ENCODE results near the gene RAB11FIP5. TPM values are rescaled to one million over a fixed set of nuclear protein-coding genes. Genes with fewer than 3 reads are reported as not detected.

RAB11FIP5 gene
- total RNA-seq, 6 experiments from 2014 or later: 76.7 to 92.0 (median 83.6) TPM

DNA sequence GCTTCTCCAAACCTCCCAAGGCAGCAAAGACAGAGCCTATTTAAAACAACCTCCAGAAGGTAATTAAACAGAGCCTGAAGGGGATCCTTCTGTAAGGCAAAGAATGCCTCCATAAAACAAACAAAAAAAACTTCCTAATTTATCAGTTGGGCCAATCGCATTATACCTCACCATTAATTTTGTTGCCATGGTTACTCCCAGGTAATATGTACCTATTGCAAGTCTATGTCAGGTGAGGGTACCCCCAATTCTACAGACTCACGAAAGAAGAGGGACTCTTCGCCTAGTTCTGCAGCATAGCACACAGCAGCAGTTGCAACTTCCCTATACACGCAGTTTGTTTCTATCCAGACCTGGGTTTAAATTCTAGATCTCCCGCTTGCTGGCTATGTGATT lies 80.0 kb downstream of the RAB11FIP5 start:
- TF ChIP-seq, protein P1, sequence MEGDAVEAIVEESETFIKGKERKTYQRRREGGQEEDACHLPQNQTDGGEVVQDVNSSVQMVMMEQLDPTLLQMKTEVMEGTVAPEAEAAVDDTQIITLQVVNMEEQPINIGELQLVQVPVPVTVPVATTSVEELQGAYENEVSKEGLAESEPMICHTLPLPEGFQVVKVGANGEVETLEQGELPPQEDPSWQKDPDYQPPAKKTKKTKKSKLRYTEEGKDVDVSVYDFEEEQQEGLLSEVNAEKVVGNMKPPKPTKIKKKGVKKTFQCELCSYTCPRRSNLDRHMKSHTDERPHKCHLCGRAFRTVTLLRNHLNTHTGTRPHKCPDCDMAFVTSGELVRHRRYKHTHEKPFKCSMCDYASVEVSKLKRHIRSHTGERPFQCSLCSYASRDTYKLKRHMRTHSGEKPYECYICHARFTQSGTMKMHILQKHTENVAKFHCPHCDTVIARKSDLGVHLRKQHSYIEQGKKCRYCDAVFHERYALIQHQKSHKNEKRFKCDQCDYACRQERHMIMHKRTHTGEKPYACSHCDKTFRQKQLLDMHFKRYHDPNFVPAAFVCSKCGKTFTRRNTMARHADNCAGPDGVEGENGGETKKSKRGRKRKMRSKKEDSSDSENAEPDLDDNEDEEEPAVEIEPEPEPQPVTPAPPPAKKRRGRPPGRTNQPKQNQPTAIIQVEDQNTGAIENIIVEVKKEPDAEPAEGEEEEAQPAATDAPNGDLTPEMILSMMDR (IDR thresholded peaks at IDR 0.05): no peak
- no peak overlapping the region for H3K27ac Mint-ChIP-seq
- H3K27me3 Mint-ChIP-seq (ENCODE audit: insufficient read depth): peaks cover 3% of the 10 kb centered on the region
- no peak overlapping the region for H3K4me3 Mint-ChIP-seq
- H3K4me1 Mint-ChIP-seq (ENCODE audit: low read depth): no peaks in the 10 kb centered on the region
- no peaks in the 10 kb centered on the region for H3K9me3 Mint-ChIP-seq
- no peak for DNase-seq
- no peaks in the 10 kb centered on the region; the same call in 1 of the 2 replicates for H3K36me3 Mint-ChIP-seq (ENCODE audit: low read depth)

DNA sequence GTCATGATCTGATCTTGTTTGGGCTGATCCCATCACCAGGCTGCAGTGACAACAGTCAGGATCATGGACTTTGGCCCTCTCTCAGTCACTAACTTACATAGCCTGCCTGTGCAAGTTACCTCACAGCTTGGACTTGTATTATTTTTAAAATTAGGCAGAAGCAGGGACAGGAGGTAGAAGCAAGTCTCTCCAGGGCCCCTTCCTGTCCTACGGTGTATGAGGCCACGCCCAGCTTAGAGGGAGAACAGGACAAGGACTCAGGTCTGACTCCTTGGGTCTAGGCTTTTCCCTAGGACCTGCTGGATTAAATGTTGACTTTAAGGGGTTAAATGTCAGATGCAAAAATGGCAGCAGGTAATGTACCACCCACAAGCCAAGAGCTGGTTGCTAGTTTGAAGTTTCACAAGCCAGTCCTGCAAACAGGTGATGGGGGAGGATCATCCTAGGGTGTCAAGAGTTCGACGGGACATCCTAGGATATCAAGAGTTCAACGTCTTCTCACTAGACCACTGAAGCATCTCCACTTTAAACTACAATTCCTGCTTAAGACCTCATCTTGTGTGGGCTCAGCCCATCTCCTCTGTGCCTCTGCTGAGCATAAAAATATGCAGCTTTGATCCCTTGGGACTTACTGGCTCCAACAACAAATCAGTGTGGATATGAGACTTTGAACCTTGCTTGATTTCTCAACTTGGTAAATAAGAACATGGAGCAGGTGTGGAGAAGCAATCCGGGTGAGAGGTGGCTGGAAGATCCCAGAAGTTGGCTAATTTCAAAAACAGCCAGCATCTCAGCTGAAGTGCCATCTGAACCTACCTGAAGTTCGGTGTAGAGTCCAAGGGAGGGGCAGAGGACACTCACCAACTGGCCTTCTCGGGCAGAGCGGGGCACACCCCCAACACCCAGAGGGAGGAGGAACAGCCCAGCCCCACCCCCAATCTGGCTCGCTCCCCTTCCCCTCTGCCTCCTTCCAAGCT lies 80.7 kb downstream of the RAB11FIP5 start:
- DNase-seq: no peak
- no peaks in the 10 kb centered on the region for H3K9me3 Mint-ChIP-seq
- no peak overlapping the region for H3K4me3 Mint-ChIP-seq
- H3K4me1 Mint-ChIP-seq (ENCODE audit: low read depth): no peaks in the 10 kb centered on the region
- no peaks in the 10 kb centered on the region; the same call in 1 of the 2 replicates for H3K36me3 Mint-ChIP-seq (ENCODE audit: low read depth)
- TF ChIP-seq, protein P1 (IDR thresholded peaks at IDR 0.05): no peak
- peaks cover 3% of the 10 kb centered on the region for H3K27me3 Mint-ChIP-seq (ENCODE audit: insufficient read depth)
- no peak overlapping the region for H3K27ac Mint-ChIP-seq

DNA sequence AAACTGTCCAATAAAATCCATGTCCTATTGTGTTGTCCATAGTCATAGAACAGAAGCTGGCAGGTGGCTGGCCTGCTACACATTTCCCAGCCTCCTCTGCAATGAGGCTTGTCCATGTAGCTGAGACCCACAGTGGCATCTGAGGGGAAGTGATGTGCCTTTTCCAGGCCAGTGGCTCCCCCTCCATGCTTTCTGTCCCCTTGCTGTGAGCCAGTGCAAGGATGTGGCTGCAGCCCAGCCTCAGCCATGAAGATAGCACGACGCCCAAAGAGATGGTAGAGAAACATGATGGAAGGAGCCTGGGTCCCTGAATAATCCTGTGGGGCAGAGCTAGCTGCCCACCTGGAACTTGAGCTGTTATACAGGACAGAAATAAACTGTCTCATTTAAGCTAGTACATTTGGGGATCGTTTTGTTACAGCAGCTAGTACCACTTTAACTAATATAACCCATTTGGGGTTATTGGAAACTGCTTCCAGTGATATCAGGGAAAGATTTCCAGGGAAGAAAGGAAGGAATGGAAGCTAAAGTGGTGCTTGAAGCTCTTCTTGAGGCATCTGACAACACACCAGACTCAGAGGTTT lies 81.6 kb downstream of the RAB11FIP5 start:
- Mint-ChIP-seq H3K36me3 (ENCODE audit: low read depth) (no peaks in the 10 kb centered on the region; the same call in 1 of the 2 replicates), H3K27ac (no peak overlapping the region), H3K4me1 (ENCODE audit: low read depth) (no peaks in the 10 kb centered on the region), H3K27me3 (ENCODE audit: insufficient read depth) (no peaks in the 10 kb centered on the region), H3K4me3 (no peak overlapping the region), H3K9me3 (no peaks in the 10 kb centered on the region)
- TF ChIP-seq, protein P1 (IDR thresholded peaks at IDR 0.05): no peak
- DNase-seq: no peak

DNA sequence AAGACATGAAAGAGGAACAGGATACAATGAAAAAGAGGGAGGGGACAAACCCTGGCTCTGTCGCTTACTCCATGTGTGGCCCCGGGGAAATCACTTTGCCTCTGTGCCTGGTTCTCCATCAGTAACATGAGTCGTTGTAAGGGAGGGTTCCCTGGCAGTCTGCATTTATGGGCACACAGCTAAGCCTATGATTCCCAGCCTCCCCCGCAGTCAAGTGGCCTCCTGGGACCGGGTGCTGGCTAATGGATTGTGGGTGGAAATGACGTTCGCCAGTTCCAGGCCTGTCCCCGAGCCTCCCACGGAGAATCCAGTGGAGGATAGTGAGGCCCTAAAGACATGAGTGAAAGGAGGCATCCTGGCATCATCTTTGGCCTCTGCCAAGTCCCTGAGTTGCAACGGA lies 83.9 kb downstream of the RAB11FIP5 start:
- TF ChIP-seq, protein P1 (IDR thresholded peaks at IDR 0.05): no peak
- no peak for DNase-seq
- Mint-ChIP-seq H3K36me3 (ENCODE audit: low read depth) (no peaks in the 10 kb centered on the region; the same call in 1 of the 2 replicates), H3K4me3 (no peak overlapping the region), H3K9me3 (no peaks in the 10 kb centered on the region), H3K27ac (no peak overlapping the region), H3K27me3 (ENCODE audit: insufficient read depth) (no peaks in the 10 kb centered on the region), H3K4me1 (ENCODE audit: low read depth) (no peaks in the 10 kb centered on the region)

DNA sequence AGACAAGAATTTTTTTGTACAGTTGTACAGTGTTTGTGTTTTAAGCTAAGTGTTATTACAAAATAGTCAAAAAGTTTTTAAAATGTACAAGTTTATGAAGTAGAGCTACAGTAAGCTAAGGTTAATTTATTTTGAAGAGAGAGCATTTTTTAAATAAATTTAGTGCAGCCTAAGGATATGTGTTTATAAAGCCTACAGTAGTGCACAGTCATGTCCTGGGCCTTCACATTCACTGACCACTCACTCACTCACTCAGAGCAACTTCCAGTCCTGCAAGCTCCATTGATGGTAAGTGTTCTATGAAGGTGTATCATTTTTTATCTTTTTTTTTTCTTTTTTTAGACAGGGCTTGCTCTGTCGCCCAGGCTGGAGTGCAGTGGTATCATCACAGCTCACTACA lies 85.4 kb downstream of the RAB11FIP5 start:
- H3K4me1 Mint-ChIP-seq (ENCODE audit: low read depth): no peaks in the 10 kb centered on the region
- no peak overlapping the region for H3K4me3 Mint-ChIP-seq
- DNase-seq: no peak
- TF ChIP-seq, protein P1 (IDR thresholded peaks at IDR 0.05): no peak
- no peaks in the 10 kb centered on the region; the same call in 1 of the 2 replicates for H3K36me3 Mint-ChIP-seq (ENCODE audit: low read depth)
- no peaks in the 10 kb centered on the region for H3K9me3 Mint-ChIP-seq
- H3K27ac Mint-ChIP-seq: no peak overlapping the region
- H3K27me3 Mint-ChIP-seq (ENCODE audit: insufficient read depth): no peaks in the 10 kb centered on the region

Data from HFFc6 (cell line).